ENCODE results near the gene ARL16.

- TF ChIP-seq CTCF (IDR thresholded peaks at IDR 0.05): no peak
- peak; percentile 79 for TF ChIP-seq POLR2AphosphoS5 (IDR thresholded peaks at IDR 0.05; ENCODE audit: low read depth, low read length)
Observed at GRCh38 chr17:81722184-81723120, 38.9 kb upstream of the ARL16 start.
